ENCODE measurements around the gene CFAP97D1. TPM values are rescaled to one million over a fixed set of nuclear protein-coding genes. Genes with fewer than 3 reads are reported as not detected.

The CFAP97D1 gene
- total and polyA plus RNA-seq, 4 donors: 0.01 to 0.06 (median 0.02) TPM; not detected in 1

DNA sequence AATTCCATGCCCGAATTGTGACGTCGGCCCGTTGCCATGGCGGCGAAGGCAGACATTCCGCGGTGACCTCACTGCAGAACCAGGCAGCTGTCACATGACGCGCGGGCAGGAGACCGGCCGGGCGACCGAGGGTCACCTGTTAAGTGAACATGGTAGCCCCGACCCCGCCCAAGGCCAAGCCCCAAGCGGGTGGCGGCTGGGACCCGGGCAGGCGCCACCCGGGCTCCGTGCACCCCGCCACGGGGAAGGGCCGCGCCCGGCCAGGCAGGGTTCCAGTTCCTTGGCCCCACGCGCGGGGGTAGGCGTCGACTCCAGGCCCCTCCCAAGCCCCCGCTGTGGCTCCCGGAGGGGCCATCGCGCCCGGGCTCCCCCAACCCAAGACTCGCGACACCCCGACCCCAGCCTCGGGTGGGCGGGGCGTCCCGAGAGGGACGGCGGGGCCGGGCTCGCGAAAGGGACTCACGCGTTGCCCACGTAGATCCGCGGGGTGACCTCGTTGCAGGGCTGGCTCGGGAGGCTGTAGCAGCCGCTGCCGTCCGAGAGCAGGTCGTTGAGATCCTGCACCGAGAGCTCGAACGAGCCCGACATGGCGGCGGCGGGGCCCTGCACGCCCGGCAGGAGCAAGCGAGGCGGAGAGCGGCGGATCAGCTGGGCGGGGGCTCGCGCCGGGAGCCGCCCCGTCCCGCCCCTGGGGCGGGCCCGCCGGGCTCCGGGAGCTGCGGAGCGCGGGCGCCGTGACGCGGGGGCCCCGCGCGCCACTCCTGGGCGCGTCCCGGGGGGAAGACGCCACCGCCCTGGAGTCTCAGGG, 1.7 kb upstream of the CFAP97D1 start, which contains the start of gene DUSP3:
Gene DUSP3 (minus strand): TSS at position 641 of the 808 bp plus-strand sequence. CDS start 53 bp downstream, at position 588.
- WGBS, 2 donors: 0% methylated on average over 67 to 100 of the region's 100 CpGs
- H3K27ac ChIP-seq (ENCODE audit: low read depth in 1 of 2, low read length in 1 of 2): peak within 1 kb of the TSS; percentile 99
- TF ChIP-seq CTCF (IDR thresholded peaks at IDR 0.05; ENCODE audit: control extremely low read depth, extremely low read depth): no peak
- H3K4me3 ChIP-seq: peak within 1 kb of the TSS; percentile 86
- H3K9me3 ChIP-seq (ENCODE audit: control insufficient read depth in 4 of 4, insufficient read depth in 3 of 4, low read length in 3 of 4): no peaks in the 10 kb centered on the region
- DNase-seq (peak; percentile 92 to 96 (median 94)), ATAC-seq (ENCODE audit: insufficient read depth, low FRiP score) (peak; percentile 88)
- H3K36me3 ChIP-seq (ENCODE audit: control insufficient read depth in 4 of 4, insufficient read depth in 4 of 4, low read length in 4 of 4): peaks cover 5 to 21% (median 9%) of the 10 kb centered on the region in 4 donors
- peaks cover 0 to 19% (median 4%) of the 10 kb centered on the region in 5 donors for H3K4me1 ChIP-seq (ENCODE audit: control insufficient read depth in 5 of 5, insufficient read depth in 5 of 5, low read length in 5 of 5)
- H3K9ac ChIP-seq (ENCODE audit: insufficient read depth in 1 of 2, low read length in 2 of 2): peak within 1 kb of the TSS; percentile 67 to 99
- H3K27me3 ChIP-seq (ENCODE audit: control insufficient read depth in 3 of 3, insufficient read depth in 3 of 3, low read length in 2 of 3): peaks cover 0 to 16% (median 5%) of the 10 kb centered on the region in 3 donors

GRCh38 chr17:43779145-43780125, 800 bp upstream of the CFAP97D1 start:
- Histone ChIP-seq H3K27me3 (ENCODE audit: control insufficient read depth in 3 of 3, insufficient read depth in 3 of 3, low read length in 2 of 3) (peaks cover 0 to 19% (median 5%) of the 10 kb centered on the region in 3 donors), H3K4me1 (ENCODE audit: control insufficient read depth in 5 of 5, insufficient read depth in 5 of 5, low read length in 5 of 5) (peaks cover 0 to 19% (median 4%) of the 10 kb centered on the region in 5 donors), H3K9me3 (ENCODE audit: control insufficient read depth in 4 of 4, insufficient read depth in 3 of 4, low read length in 3 of 4) (no peaks in the 10 kb centered on the region), H3K36me3 (ENCODE audit: control insufficient read depth in 4 of 4, insufficient read depth in 4 of 4, low read length in 4 of 4) (peaks cover 1 to 16% (median 6%) of the 10 kb centered on the region in 4 donors), H3K4me3 (no peak overlapping the region), H3K9ac (ENCODE audit: insufficient read depth in 1 of 2, low read length in 2 of 2) (peak overlapping the region; percentile 54 to 99), H3K27ac (ENCODE audit: low read depth in 1 of 2, low read length in 1 of 2) (peak overlapping the region; percentile 83 to 99)
- 4 to 6% methylated on average over 25 to 26 of the region's 26 CpGs for WGBS, 2 donors
- DNase-seq (no peak), ATAC-seq (ENCODE audit: insufficient read depth, low FRiP score) (no peak)
- TF ChIP-seq CTCF (IDR thresholded peaks at IDR 0.05; ENCODE audit: control extremely low read depth, extremely low read depth): no peak

GRCh38 chr17:43782913-43783680, 2.9 kb downstream of the CFAP97D1 start:
- Histone ChIP-seq H3K27me3 (ENCODE audit: control insufficient read depth in 3 of 3, insufficient read depth in 3 of 3, low read length in 2 of 3) (peaks cover 0 to 19% (median 7%) of the 10 kb centered on the region in 3 donors), H3K9ac (ENCODE audit: insufficient read depth in 1 of 2, low read length in 2 of 2) (no peak overlapping the region), H3K9me3 (ENCODE audit: control insufficient read depth in 4 of 4, insufficient read depth in 3 of 4, low read length in 3 of 4) (no peaks in the 10 kb centered on the region), H3K27ac (ENCODE audit: low read depth in 1 of 2, low read length in 1 of 2) (no peak overlapping the region), H3K36me3 (ENCODE audit: control insufficient read depth in 4 of 4, insufficient read depth in 4 of 4, low read length in 4 of 4) (no peaks in the 10 kb centered on the region), H3K4me3 (no peak overlapping the region), H3K4me1 (ENCODE audit: control insufficient read depth in 5 of 5, insufficient read depth in 5 of 5, low read length in 5 of 5) (peaks cover 0 to 4% (median 4%) of the 10 kb centered on the region in 5 donors)
- peak in 1 of 3 donors; percentile 54 for DNase-seq
- ATAC-seq (ENCODE audit: insufficient read depth, low FRiP score): no peak
- TF ChIP-seq CTCF (IDR thresholded peaks at IDR 0.05; ENCODE audit: control extremely low read depth, extremely low read depth): no peak
- 78 to 80% methylated on average over 15 of the region's 15 CpGs for WGBS, 2 donors

All from lung (tissue), 12 donors.